Hepatocyte (in vitro differentiated cells): ENCODE data around the gene RPS5. TPM values are rescaled to one million over a fixed set of nuclear protein-coding genes. Genes with fewer than 3 reads are reported as not detected.

Experiments used
- DNase-seq: peaks from one replicate; pipeline ENCODE4 v3.0.0-alpha.2; 2016; ENCODE audit warnings: low spot score
- H2AFZ ChIP-seq: fragments of 200-600 bp; sonication (generic); 2 replicates; pipeline ENCODE4 v1.6.0; 2016; ENCODE audit warnings: antibody characterized with exemption, mild to moderate bottlenecking
- H3K27ac ChIP-seq: fragments of 200-600 bp; sonication (generic); 2 replicates; pipeline ENCODE4 v1.5.1; 2016; ENCODE audit warnings: mild to moderate bottlenecking
- H3K27me3 ChIP-seq: fragments of 200-600 bp; sonication (generic); 2 replicates; pipeline ENCODE4 v1.6.1; 2016
- H3K36me3 ChIP-seq: fragments of 200-600 bp; sonication (generic); replicated peaks from 2 replicates; pipeline ENCODE4 v1.5.1; 2016; ENCODE audit warnings: low read depth; ENCODE audit not compliant: insufficient read depth
- H3K4me1 ChIP-seq: fragments of 200-600 bp; sonication (generic); 2 replicates; pipeline ENCODE4 v1.5.1; 2016; ENCODE audit warnings: mild to moderate bottlenecking, moderate library complexity; ENCODE audit not compliant: insufficient read depth
- H3K4me2 ChIP-seq: fragments of 200-600 bp; sonication (generic); 2 replicates; pipeline ENCODE4 v1.6.0; 2016
- H3K4me3 ChIP-seq: fragments of 200-600 bp; sonication (generic); 2 replicates; pipeline ENCODE4 v1.5.1; 2016; ENCODE audit warnings: mild to moderate bottlenecking
- H3K79me2 ChIP-seq: fragments of 200-600 bp; sonication (generic); 2 replicates; pipeline ENCODE4 v1.6.0; 2017; ENCODE audit warnings: mild to moderate bottlenecking
- H3K9me2 ChIP-seq: fragments of 200-600 bp; sonication (generic); replicated peaks from 2 replicates; pipeline ENCODE4 v1.6.0; 2017; ENCODE audit warnings: mild to moderate bottlenecking; ENCODE audit not compliant: insufficient read depth
- H3K9me3 ChIP-seq: fragments of 200-600 bp; sonication (generic); 2 replicates; pipeline ENCODE4 v1.5.1; 2016; ENCODE audit warnings: low read depth, mild to moderate bottlenecking
- H4K20me1 ChIP-seq: fragments of 200-600 bp; sonication (generic); 2 replicates; pipeline ENCODE4 v1.6.0; 2016; ENCODE audit warnings: mild to moderate bottlenecking; ENCODE audit not compliant: insufficient read depth, poor library complexity, severe bottlenecking
- CTCF ChIP-seq: fragments of 200-600 bp; sonication (generic); IDR thresholded peaks from 2 replicates; pipeline ENCODE4 v1.5.1; 2016; ENCODE audit warnings: antibody characterized with exemption, mild to moderate bottlenecking; ENCODE audit not compliant: poor library complexity
- EZH2 ChIP-seq: fragments of 200-600 bp; sonication (generic); IDR thresholded peaks from 2 replicates; pipeline ENCODE4 v1.6.1; 2016; ENCODE audit warnings: antibody characterized with exemption, mild to moderate bottlenecking, borderline replicate concordance
- EZH2phosphoT487 ChIP-seq: fragments of 200-600 bp; sonication (generic); IDR thresholded peaks from one replicate; pipeline ENCODE4 v1.6.1; 2018; ENCODE audit warnings: antibody characterized with exemption, mild to moderate bottlenecking, low read depth, moderate library complexity; ENCODE audit not compliant: unreplicated experiment, severe bottlenecking
- WGBS: methylation state at CpG from one replicate; pipeline ENCODE4 v1.1.6; 2016; ENCODE audit warnings: low lambda C conversion rate; ENCODE audit errors: missing lambda C conversion rate; 5-methylcytosine and 5-hydroxymethylcytosine counted together
- polyA plus RNA-seq: library from polyadenylated mRNA; unstranded; fragments of >200 nt; fragmentation: Nextera tagmentation; extraction: Ambion mirVana; gene quantifications from 2 replicates; pipeline ENCODE4 v1.2.1, GENCODE V29; 2016
- total RNA-seq: library from RNA; depleted of rRNA; stranded (reverse); fragments of >200 nt; gene quantifications from 2 replicates; pipeline ENCODE4 v1.2.3, GENCODE V29; 2014

RPS5 gene
- total and polyA plus RNA-seq, 2 experiments from 2014 or later: 565 to 1,644 TPM

GRCh38 chr19:58406818-58407657, 20.0 kb downstream of the RPS5 start:
- TF ChIP-seq EZH2 (no peak), CTCF (peak; percentile 35)
- H3K79me2 ChIP-seq: peaks cover 48% of the 10 kb centered on the region
- no peaks in the 10 kb centered on the region for H3K36me3 ChIP-seq
- H3K4me2 ChIP-seq: peak overlapping the region; percentile 90
- H3K4me1 ChIP-seq: peaks cover 10% of the 10 kb centered on the region
- peak overlapping the region; percentile 95 for H3K27ac ChIP-seq
- DNase-seq: peak; percentile 26
- no peaks in the 10 kb centered on the region for H3K9me3 ChIP-seq
- H2AFZ ChIP-seq: no peak overlapping the region
- H3K4me3 ChIP-seq: peak overlapping the region; percentile 61
- no peaks in the 10 kb centered on the region for H3K27me3 ChIP-seq
- 83% methylated on average over 10 of the region's 10 CpGs for WGBS
- no peaks in the 10 kb centered on the region for H4K20me1 ChIP-seq
- no peaks in the 10 kb centered on the region for H3K9me2 ChIP-seq

GRCh38 chr19:58407658-58408151, 20.6 kb downstream of the RPS5 start:
- H3K79me2 ChIP-seq: peaks cover 45% of the 10 kb centered on the region
- no peaks in the 10 kb centered on the region for H3K9me3 ChIP-seq
- no peaks in the 10 kb centered on the region for H3K36me3 ChIP-seq
- peak overlapping the region; percentile 95 for H3K27ac ChIP-seq
- no peaks in the 10 kb centered on the region for H3K9me2 ChIP-seq
- TF ChIP-seq CTCF (no peak), EZH2phosphoT487 (no peak), EZH2 (no peak)
- 24% methylated on average over 22 of the region's 22 CpGs for WGBS
- peaks cover 8% of the 10 kb centered on the region for H3K4me1 ChIP-seq
- peak overlapping the region; percentile 61 for H3K4me3 ChIP-seq
- peak overlapping the region; percentile 65 for H2AFZ ChIP-seq
- DNase-seq: peak; percentile 46
- no peaks in the 10 kb centered on the region for H4K20me1 ChIP-seq
- no peaks in the 10 kb centered on the region for H3K27me3 ChIP-seq
- H3K4me2 ChIP-seq: peak overlapping the region; percentile 90

- no peaks in the 10 kb centered on the region for H3K36me3 ChIP-seq
Measured at GRCh38 chr19:58408152-58409009, 21.3 kb downstream of the RPS5 start, which contains the start of gene ZNF584. Gene ZNF584 (plus strand): TSS chr19:58408649. CDS start chr19:58409148, 499 bp downstream.

More at GRCh38 chr19:58408152-58409009, 21.3 kb downstream of the RPS5 start, which contains the start of gene ZNF584:
- Histone ChIP-seq H4K20me1 (no peaks in the 10 kb centered on the region), H3K4me2 (peak within 1 kb of the TSS; percentile 97), H3K4me1 (peaks cover 8% of the 10 kb centered on the region), H3K27ac (peak within 1 kb of the TSS; percentile 95), H2AFZ (peak within 1 kb of the TSS; percentile 98), H3K9me3 (no peaks in the 10 kb centered on the region), H3K9me2 (no peaks in the 10 kb centered on the region), H3K79me2 (peaks cover 40% of the 10 kb centered on the region), H3K4me3 (peak within 1 kb of the TSS; percentile 61), H3K27me3 (no peaks in the 10 kb centered on the region)
- TF ChIP-seq CTCF (peak; percentile 3), EZH2phosphoT487 (no peak), EZH2 (no peak)
- DNase-seq: peak; percentile 97
- WGBS: 1% methylated on average over 84 of the region's 100 CpGs
